Measurements from ENCODE around the gene EPHB1.

The EPHB1 gene

DNA sequence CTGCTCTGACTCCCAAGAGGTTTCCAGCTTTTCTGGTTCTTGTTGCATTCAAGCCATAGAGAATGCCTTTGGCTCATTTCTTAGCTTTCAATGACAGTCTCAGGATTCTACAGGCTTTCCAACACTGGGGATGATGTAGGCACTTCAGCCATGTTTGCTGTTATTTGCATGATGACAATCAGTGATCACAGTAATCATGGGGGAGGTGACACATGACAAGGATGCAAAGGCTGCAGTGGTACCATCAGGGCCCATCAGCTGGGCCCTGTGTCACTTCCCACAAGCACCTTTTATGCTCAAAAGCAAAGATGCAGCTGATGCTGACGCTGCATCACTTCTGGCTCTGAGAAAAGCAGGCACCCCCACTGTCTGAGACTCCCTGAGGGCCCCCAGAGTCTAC is 18.6 kb downstream of the EPHB1 start:
- H2AFZ ChIP-seq (ENCODE audit: low read length), result no peak overlapping the region
- H3K27ac ChIP-seq (ENCODE audit: low read depth, low read length, poor library complexity, severe bottlenecking), result no peak overlapping the region
- no peak overlapping the region for H3K9ac ChIP-seq (ENCODE audit: low read length)
- H3F3A ChIP-seq (ENCODE audit: insufficient read depth, low read length), result no peaks in the 10 kb centered on the region
- no peaks in the 10 kb centered on the region for H3K9me2 ChIP-seq (ENCODE audit: low read depth, low read length)
- no peaks in the 10 kb centered on the region for H3K36me3 ChIP-seq (ENCODE audit: insufficient read depth, low read length)
- H3K27me3 ChIP-seq (ENCODE audit: insufficient read depth, low read length), result no peaks in the 10 kb centered on the region
- no peaks in the 10 kb centered on the region for H4K20me1 ChIP-seq (ENCODE audit: insufficient read depth, low read length)
- TF ChIP-seq, protein P1, sequence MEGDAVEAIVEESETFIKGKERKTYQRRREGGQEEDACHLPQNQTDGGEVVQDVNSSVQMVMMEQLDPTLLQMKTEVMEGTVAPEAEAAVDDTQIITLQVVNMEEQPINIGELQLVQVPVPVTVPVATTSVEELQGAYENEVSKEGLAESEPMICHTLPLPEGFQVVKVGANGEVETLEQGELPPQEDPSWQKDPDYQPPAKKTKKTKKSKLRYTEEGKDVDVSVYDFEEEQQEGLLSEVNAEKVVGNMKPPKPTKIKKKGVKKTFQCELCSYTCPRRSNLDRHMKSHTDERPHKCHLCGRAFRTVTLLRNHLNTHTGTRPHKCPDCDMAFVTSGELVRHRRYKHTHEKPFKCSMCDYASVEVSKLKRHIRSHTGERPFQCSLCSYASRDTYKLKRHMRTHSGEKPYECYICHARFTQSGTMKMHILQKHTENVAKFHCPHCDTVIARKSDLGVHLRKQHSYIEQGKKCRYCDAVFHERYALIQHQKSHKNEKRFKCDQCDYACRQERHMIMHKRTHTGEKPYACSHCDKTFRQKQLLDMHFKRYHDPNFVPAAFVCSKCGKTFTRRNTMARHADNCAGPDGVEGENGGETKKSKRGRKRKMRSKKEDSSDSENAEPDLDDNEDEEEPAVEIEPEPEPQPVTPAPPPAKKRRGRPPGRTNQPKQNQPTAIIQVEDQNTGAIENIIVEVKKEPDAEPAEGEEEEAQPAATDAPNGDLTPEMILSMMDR (IDR thresholded peaks at IDR 0.05; ENCODE audit: low read length), result no peak
- TF ChIP-seq EZH2 (IDR thresholded peaks at IDR 0.05; ENCODE audit: borderline replicate concordance, low read length), result no peak
- no peaks in the 10 kb centered on the region for H3K4me1 ChIP-seq (ENCODE audit: insufficient read depth, low read length, severe bottlenecking)
- H3K4me3 ChIP-seq (ENCODE audit: low read depth, low read length, poor library complexity, severe bottlenecking), result no peak overlapping the region
- no peak overlapping the region for H3K4me2 ChIP-seq (ENCODE audit: low read length)
- H3K9me3 ChIP-seq (ENCODE audit: low read length), result no peaks in the 10 kb centered on the region
- H3K79me2 ChIP-seq (ENCODE audit: insufficient read depth, low read length), result no peaks in the 10 kb centered on the region

DNA sequence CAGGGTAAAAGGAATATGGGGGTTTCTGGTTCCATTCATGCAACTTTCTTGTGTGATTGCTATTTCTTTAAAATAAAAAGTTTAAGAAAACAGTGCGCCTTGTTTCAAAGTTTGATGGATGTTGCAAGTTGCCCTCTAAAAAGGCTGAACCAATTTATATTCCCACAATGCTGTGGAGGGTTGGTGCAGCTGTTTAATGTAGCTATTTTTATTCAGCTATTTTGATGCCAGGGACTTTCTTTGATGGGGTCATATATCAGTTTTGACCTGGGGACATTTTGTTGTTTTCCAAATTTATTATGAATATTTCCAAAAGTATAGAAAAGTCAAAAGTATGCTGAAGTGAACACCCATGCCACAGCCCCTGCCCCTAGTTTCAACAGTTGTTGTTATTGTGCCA is 20.5 kb downstream of the EPHB1 start:
- Histone ChIP-seq H2AFZ (ENCODE audit: low read length) (no peak overlapping the region), H3K9ac (ENCODE audit: low read length) (no peak overlapping the region), H3K9me2 (ENCODE audit: low read depth, low read length) (no peaks in the 10 kb centered on the region), H3K4me2 (ENCODE audit: low read length) (no peak overlapping the region), H3K4me3 (ENCODE audit: low read depth, low read length, poor library complexity, severe bottlenecking) (no peak overlapping the region), H3K27ac (ENCODE audit: low read depth, low read length, poor library complexity, severe bottlenecking) (no peak overlapping the region), H3K4me1 (ENCODE audit: insufficient read depth, low read length, severe bottlenecking) (no peaks in the 10 kb centered on the region), H4K20me1 (ENCODE audit: insufficient read depth, low read length) (no peaks in the 10 kb centered on the region), H3K36me3 (ENCODE audit: insufficient read depth, low read length) (no peaks in the 10 kb centered on the region), H3K9me3 (ENCODE audit: low read length) (no peaks in the 10 kb centered on the region), H3K79me2 (ENCODE audit: insufficient read depth, low read length) (no peaks in the 10 kb centered on the region), H3F3A (ENCODE audit: insufficient read depth, low read length) (no peaks in the 10 kb centered on the region), H3K27me3 (ENCODE audit: insufficient read depth, low read length) (no peaks in the 10 kb centered on the region)
- TF ChIP-seq EZH2 (IDR thresholded peaks at IDR 0.05; ENCODE audit: borderline replicate concordance, low read length), result no peak
- TF ChIP-seq, protein P1 (IDR thresholded peaks at IDR 0.05; ENCODE audit: low read length), result no peak

- H3K4me3 ChIP-seq (ENCODE audit: low read depth, low read length, poor library complexity, severe bottlenecking), result no peak overlapping the region
- no peak overlapping the region for H2AFZ ChIP-seq (ENCODE audit: low read length)
- H3K79me2 ChIP-seq (ENCODE audit: insufficient read depth, low read length), result no peaks in the 10 kb centered on the region
- no peaks in the 10 kb centered on the region for H3K9me3 ChIP-seq (ENCODE audit: low read length)
- H3K4me2 ChIP-seq (ENCODE audit: low read length), result no peak overlapping the region
- no peak overlapping the region for H3K9ac ChIP-seq (ENCODE audit: low read length)
- no peaks in the 10 kb centered on the region for H3K36me3 ChIP-seq (ENCODE audit: insufficient read depth, low read length)
- no peaks in the 10 kb centered on the region for H3K9me2 ChIP-seq (ENCODE audit: low read depth, low read length)
- no peaks in the 10 kb centered on the region for H3K27me3 ChIP-seq (ENCODE audit: insufficient read depth, low read length)
- H3F3A ChIP-seq (ENCODE audit: insufficient read depth, low read length), result no peaks in the 10 kb centered on the region
- no peaks in the 10 kb centered on the region for H4K20me1 ChIP-seq (ENCODE audit: insufficient read depth, low read length)
- TF ChIP-seq, protein P1 (IDR thresholded peaks at IDR 0.05; ENCODE audit: low read length), result no peak
- no peak for TF ChIP-seq EZH2 (IDR thresholded peaks at IDR 0.05; ENCODE audit: borderline replicate concordance, low read length)
- H3K27ac ChIP-seq (ENCODE audit: low read depth, low read length, poor library complexity, severe bottlenecking), result no peak overlapping the region
- no peaks in the 10 kb centered on the region for H3K4me1 ChIP-seq (ENCODE audit: insufficient read depth, low read length, severe bottlenecking)
These were observed 21.6 kb downstream of the EPHB1 start for GRCh38 chr3:134816623-134817022.
